WI38 (cell line): ENCODE data around the gene SARDH.

Source experiments
- H3K4me3 ChIP-seq: 2 replicates; pipeline ENCODE4 v1.5.1; 2011; ENCODE audit warnings: low read depth, mild to moderate bottlenecking, control low read depth, low read length
- TF ChIP-seq, protein P1 (sequence below): IDR thresholded peaks from 2 replicates; pipeline ENCODE4 v1.5.1; 2012; ENCODE audit warnings: low read depth, mild to moderate bottlenecking, control low read depth, low read length

SARDH gene

DNA sequence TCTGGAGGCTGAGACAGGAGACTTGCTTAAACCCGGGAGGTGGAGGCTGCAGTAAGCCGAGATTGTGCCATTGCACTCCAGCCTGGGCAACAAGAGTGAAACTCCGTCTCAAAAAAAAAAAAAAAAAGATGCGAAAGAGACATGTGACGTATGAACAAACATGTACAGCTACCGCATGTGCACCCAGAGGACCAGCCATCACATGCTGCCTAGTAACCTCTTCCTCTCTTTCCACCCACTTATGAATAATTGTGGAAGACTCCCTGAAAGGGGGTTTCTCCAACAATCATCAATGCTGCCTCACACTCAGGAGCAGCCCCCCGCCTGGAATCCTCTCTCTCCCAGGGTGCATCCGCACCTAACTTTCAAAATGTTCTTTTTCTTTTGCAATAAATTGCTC is 2.2 kb downstream of the SARDH start:
- no peak overlapping the region for H3K4me3 ChIP-seq
- TF ChIP-seq, protein P1, sequence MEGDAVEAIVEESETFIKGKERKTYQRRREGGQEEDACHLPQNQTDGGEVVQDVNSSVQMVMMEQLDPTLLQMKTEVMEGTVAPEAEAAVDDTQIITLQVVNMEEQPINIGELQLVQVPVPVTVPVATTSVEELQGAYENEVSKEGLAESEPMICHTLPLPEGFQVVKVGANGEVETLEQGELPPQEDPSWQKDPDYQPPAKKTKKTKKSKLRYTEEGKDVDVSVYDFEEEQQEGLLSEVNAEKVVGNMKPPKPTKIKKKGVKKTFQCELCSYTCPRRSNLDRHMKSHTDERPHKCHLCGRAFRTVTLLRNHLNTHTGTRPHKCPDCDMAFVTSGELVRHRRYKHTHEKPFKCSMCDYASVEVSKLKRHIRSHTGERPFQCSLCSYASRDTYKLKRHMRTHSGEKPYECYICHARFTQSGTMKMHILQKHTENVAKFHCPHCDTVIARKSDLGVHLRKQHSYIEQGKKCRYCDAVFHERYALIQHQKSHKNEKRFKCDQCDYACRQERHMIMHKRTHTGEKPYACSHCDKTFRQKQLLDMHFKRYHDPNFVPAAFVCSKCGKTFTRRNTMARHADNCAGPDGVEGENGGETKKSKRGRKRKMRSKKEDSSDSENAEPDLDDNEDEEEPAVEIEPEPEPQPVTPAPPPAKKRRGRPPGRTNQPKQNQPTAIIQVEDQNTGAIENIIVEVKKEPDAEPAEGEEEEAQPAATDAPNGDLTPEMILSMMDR = no peak

GRCh38 chr9:133735415-133735775 is 2.8 kb downstream of the SARDH start:
- TF ChIP-seq, protein P1 = no peak
- no peak overlapping the region for H3K4me3 ChIP-seq

DNA sequence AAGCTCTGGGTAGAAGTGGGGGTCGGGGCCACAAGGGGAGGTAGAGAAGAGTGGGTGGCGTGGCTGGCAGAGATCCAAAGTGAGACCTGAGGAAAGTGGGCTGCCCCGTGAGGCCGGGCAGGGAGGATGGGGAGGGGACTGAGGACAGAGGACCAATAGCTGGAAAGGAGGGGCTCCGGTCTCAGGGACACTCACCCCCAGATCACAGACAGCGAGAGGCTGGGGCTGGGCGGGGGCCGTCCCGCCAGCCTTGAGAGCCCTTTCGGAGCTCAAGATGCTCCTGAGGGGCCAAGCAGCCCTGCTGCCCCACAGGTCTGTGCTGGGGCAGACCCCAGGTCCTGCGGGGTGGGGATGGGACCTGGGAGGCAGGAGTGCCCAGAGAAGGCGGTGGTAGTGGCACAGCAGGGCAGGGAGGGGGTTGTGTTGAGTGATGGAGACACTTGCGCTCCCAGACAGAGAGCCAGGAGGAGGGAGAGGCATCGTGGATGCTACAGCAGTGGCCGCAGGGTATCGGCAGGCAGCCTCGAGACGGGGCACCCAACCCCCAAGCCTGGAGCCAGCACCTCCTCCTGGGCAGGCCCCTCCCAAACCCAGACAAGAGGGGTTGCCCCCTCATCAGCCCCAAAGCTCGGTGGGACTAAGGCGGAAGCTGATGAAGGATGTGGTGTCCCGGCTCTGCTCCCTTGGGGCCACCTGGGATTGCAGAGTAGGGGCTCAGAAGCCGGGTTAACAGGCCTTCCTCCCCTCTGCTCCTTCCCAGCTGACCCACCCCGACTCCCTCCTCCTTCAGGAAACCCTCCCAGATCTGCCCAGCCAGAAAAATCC is 3.4 kb downstream of the SARDH start:
- no peak overlapping the region for H3K4me3 ChIP-seq
- TF ChIP-seq, protein P1 = no peak

GRCh38 chr9:133733796-133734533 is 4.2 kb downstream of the SARDH start:
- TF ChIP-seq, protein P1 = no peak
- H3K4me3 ChIP-seq = no peak overlapping the region

DNA sequence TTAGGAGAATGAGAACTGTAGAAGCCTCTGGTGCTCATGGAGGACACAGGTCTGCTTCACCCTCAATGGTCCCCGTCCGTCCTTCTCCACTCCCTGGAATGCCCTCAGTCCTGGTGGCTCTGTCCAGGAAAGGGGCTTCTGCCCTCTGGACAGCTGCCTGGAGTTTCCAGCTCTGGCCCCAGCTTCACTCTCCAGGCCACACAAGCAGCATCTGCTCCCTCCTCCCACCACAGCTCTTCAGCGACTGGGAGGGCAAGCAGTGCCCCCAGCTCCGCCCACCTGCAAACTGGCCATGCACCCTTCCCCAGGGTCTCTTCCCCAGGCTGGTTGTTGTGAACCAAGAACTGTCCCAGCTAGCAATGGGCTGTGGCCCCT is 4.7 kb downstream of the SARDH start:
- TF ChIP-seq, protein P1 = no peak
- no peak overlapping the region for H3K4me3 ChIP-seq

GRCh38 chr9:133732639-133733408 is 5.3 kb downstream of the SARDH start:
- H3K4me3 ChIP-seq = no peak overlapping the region
- TF ChIP-seq, protein P1 = no peak
